Left ventricle myocardium superior (tissue), 1 donor: ENCODE results near the gene CELF5. TPM values are rescaled to one million over a fixed set of nuclear protein-coding genes. Genes with fewer than 3 reads are reported as not detected.

Source experiments
- ATAC-seq: fragments of 200-7000 bp; cut with Tn5 transposase; one replicate; pipeline ENCODE4 v1.9.1; 2020; ENCODE audit warnings: mild to moderate bottlenecking, moderate library complexity
- DNase-seq: peaks from one replicate; pipeline ENCODE4 v3.0.0-alpha.2; 2020
- intact Hi-C: fragments of 100-400 bp; cut with micrococcal nuclease; formaldehyde crosslinking; loops from one replicate; pipeline ENCODE4 v1.11.0; 2022
- total RNA-seq: library from RNA; stranded (reverse); fragmentation: NEBNext Ultra II Directional; extraction: Animal tissue kit (Norgen Biotek cat#: 25700); gene quantifications from one replicate; pipeline ENCODE4 v1.2.1, GENCODE V29; 2021
- donor health status: DM: no; HTN: yes; CAD: no; lungs with severe emphysema.

CELF5 gene
- total RNA-seq, 1 donor from 2014 or later, result not detected

DNA sequence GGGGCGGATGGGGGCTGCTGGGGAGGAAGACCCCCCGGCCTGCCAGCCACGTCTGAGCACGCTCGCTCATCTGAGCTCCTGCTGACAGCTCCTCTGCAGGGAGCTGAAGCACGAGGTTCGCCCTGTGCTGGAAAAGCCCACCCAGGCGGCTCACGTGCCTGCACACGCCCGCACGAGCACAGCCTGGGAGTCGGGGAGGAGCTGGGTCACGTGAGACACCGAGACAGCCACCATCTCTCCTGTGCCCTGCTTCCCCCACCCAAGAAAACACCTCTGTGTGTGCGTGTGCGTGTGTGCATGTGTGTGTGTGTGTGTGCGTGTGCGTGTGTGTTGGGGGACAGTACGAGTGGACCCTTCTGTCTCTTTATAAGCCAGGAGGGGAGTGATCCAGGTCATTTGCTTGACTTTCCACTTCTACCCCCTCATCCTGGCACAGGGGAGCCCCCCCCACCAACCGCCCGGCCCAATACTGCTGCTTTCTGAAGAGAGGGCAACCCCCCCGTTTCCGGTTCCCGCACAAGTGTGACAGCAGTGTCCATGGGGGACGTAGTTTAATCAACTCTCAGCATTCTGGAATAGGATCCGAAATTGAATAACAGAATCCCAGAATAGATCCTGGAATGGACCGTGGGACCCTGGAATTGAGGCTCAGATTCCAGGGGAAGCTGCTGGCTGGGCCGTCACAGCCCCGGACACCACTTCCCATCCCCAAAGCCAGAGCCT, 42.5 kb downstream of the CELF5 start:
- no peak for ATAC-seq
- no peak for DNase-seq
- intact Hi-C loops, result no loop called here

GRCh38 chr19:3268326-3268725, 43.9 kb downstream of the CELF5 start:
- no peak for ATAC-seq
- intact Hi-C loops, result no loop called here
- DNase-seq, result no peak

- intact Hi-C loops, result no loop called here
- no peak for ATAC-seq
Measured at GRCh38 chr19:3268763-3269162, 44.3 kb downstream of the CELF5 start.

GRCh38 chr19:3269916-3270671, 45.6 kb downstream of the CELF5 start:
- intact Hi-C loops, result no loop called here
- DNase-seq (no peak), ATAC-seq (no peak)

More at GRCh38 chr19:3268763-3269162, 44.3 kb downstream of the CELF5 start:
- DNase-seq, result no peak

GRCh38 chr19:3270902-3271301, 46.4 kb downstream of the CELF5 start:
- intact Hi-C loops, result no loop called here
- no peak for ATAC-seq
- no peak for DNase-seq

- intact Hi-C loops, result no loop called here
- DNase-seq (no peak), ATAC-seq (no peak)
Measured at GRCh38 chr19:3272401-3272931, 48.0 kb downstream of the CELF5 start.

DNA sequence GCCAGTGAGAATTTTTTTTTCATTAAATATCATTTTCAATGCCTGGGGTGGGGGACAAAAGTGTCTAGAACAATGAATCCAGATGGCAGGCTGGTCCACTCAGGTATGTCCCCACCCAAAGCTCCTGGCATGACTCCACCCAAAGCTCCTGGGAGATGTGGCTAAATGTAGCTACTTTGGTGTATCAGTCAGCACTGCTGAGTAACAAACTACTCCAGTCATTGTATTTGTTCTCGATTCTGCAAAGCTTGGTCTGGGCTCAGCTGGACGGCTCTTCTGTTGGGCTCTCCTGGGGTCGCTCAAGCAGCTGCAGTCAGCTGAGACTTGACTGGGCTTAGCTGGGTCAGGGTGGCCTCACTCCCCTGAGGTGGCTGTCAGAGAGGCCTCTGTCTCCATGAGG, 48.5 kb downstream of the CELF5 start:
- ATAC-seq (no peak), DNase-seq (no peak)
- intact Hi-C loops, result no loop called here

GRCh38 chr19:3274245-3274941, 49.9 kb downstream of the CELF5 start:
- no peak for DNase-seq
- intact Hi-C loops, result no loop called here

DNA sequence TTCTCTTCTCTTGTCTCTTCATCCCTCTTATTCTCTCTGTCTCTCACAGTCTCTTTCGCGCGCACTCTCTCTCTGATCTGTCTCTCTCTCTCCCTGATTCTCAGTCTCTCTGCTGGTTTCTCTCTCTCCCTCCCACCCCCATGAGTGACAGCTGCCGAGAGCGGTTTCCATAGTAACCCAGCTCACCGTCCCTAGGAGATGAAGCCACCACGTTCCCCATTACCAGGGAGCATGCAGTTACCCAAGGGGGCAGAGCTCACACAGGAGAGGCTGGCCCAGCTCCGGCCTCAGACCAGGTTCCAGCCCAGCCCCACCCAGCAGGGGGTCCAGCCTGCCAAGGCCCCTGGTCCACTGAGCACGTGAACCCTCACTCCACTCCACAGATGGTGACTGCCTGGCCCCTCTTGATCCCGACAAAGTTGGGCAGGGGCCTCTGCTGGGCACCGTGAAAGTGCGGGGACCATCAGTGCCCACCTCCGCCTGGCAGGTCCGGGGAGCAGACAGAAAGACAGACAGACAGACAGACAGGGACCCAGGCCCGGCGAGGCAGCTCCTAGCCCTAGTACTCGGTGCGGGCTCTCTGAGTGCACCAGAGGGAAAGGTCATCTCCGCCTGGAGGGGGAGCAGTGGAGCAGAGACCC, 50.6 kb downstream of the CELF5 start:
- intact Hi-C loops, result no loop called here
- peak; percentile 32 for ATAC-seq

More at GRCh38 chr19:3274245-3274941, 49.9 kb downstream of the CELF5 start:
- no peak for ATAC-seq

DNA sequence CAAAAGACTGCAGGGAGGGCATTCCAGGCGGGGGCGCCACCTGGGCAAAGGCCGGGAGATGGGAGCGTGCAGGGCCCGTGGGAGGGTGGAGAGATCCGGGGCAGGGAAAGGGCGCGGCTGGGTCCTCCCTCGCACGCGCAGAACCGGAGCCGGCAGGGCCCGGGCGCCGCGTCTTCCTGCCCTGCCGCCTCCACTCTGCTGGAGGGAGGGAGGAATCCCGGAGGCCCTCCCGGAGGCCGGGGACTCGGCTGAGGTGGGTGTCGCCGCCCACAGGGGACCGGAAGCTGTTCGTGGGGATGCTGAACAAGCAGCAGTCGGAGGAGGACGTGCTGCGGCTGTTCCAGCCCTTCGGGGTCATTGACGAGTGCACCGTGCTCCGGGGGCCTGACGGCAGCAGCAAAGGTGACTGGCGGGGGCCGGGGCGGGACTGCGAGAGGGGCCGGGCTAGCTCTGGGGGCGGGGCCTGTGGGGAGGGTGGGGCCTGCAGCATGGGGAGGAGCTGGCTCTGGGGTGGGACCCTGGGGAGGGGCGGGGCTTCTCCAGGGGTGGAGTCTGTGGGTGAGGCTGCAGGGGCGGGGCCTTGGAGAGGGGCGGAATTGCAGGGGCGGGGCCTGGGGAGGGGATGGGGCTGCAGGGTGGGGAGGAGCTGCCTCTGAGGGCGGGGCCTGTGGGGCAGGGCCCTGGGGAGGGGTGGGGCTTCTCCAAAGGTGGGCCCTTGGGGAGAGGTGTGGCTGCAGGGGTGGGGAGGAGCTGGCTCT, 51.3 kb downstream of the CELF5 start:
- peak; percentile 63 for DNase-seq
- ATAC-seq, result peak; percentile 80
- intact Hi-C loops, result no loop called here

More for the DNA sequence above, 50.6 kb downstream of the CELF5 start:
- no peak for DNase-seq

- DNase-seq (no peak), ATAC-seq (peak; percentile 26)
- intact Hi-C loops, result no loop called here
Measured at GRCh38 chr19:3276341-3276799, 51.9 kb downstream of the CELF5 start.

DNA sequence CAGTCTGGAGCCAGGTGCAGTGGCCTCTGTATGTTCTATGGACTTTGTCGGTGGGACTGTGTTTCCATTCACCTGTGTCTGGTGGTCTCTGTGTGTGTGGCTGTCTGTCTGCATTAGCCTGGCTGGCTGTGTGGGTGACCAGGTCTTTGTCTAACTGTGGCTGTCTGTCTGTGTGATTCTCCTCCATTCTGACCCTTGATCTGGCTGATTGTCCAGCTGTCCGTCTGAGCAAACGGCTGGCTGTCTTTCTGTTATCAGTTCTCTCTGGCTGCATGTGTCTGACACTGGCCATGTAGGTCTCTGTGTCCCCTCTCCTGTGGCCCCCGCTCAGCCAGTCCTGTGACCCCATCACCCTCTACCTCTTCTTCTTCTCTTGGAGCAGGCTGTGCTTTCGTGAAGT, 53.2 kb downstream of the CELF5 start:
- intact Hi-C loops, result no loop called here
- DNase-seq (no peak), ATAC-seq (no peak)

GRCh38 chr19:3278294-3278693, 53.8 kb downstream of the CELF5 start:
- intact Hi-C loops, result no loop called here
- ATAC-seq (no peak), DNase-seq (no peak)

DNA sequence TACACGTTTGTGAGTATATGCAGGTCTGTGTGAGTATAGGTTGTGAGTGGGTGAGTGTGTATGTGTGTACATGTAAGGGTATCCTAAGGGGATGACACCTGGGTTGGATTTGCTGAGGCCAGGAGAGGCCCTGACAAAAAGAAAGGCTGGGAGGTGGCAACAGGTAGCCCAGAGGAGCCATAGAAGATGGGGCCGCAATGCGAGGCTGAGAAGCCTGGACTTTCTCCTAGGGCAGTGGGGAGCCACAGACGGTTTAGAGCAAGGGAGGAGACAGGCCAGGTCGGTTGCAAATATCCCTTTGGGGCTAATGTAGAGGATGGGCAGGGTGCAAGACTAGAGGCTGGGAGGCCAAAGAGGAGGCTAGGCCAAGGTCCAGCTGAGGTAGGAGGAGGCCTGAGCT, 54.3 kb downstream of the CELF5 start:
- DNase-seq, result no peak
- ATAC-seq, result no peak
- intact Hi-C loops, result no loop called here

- DNase-seq (no peak), ATAC-seq (no peak)
- intact Hi-C loops, result no loop called here
Measured at GRCh38 chr19:3279306-3279705, 54.8 kb downstream of the CELF5 start.

DNA sequence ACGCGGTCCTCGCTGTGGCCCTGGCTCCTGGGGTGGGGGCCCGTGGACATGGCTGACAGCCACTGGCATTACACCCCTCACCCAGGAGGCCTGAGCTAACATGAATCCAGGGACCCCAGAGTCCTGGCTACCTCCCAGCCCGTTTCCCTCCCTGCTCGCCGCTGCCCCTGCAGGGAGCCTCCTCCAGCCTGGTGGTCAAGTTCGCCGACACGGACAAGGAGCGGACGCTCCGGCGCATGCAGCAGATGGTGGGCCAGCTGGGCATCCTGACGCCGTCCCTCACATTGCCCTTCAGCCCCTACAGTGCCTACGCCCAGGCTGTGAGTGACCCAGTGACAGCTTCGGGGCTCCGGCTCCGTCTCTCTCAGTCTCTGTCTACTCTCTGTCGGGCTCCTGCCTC, 56.6 kb downstream of the CELF5 start:
- intact Hi-C loops, result no loop called here
- no peak for ATAC-seq
- no peak for DNase-seq

GRCh38 chr19:3282155-3282554, 57.7 kb downstream of the CELF5 start:
- ATAC-seq (no peak), DNase-seq (no peak)
- intact Hi-C loops, result no loop called here

GRCh38 chr19:3282564-3282963, 58.1 kb downstream of the CELF5 start:
- no peak for ATAC-seq
- intact Hi-C loops, result no loop called here

More at GRCh38 chr19:3282564-3282963, 58.1 kb downstream of the CELF5 start:
- no peak for DNase-seq
